HCT116 (cell line): ENCODE results near the gene ARHGAP8.

Experiments used
- ATF3 ChIP-seq: IDR thresholded peaks from 2 replicates; pipeline ENCODE4 v1.6.1; 2012
- CEBPB ChIP-seq: IDR thresholded peaks from 2 replicates; pipeline ENCODE4 v1.6.1; 2012; ENCODE audit warnings: low read depth
- CTCF ChIP-seq, 3 experiments: fragments of 200-600 bp in 1 of 3; sonication (generic) in 1 of 3; IDR thresholded peaks in 2 of 3; conservative IDR thresholded peaks in 1 of 3; 2 replicates each; pipeline ENCODE4 v1.5.1; 2012 to 2017; ENCODE audit warnings: low read depth in 2 of 3, low read length in 2 of 3, antibody characterized with exemption in 1 of 3, borderline replicate concordance in 1 of 3, control low read depth in 1 of 3, mild to moderate bottlenecking in 1 of 3, mixed read lengths in 1 of 3, mixed run types in 1 of 3, moderate library complexity in 1 of 3; ENCODE audit not compliant: insufficient read depth in 1 of 3
- ELF1 ChIP-seq: IDR thresholded peaks from 2 replicates; pipeline ENCODE4 v1.6.1; 2012; ENCODE audit warnings: low read depth, borderline replicate concordance
- EZH2 ChIP-seq: fragments of 200-600 bp; sonication (generic); IDR thresholded peaks from 2 replicates; pipeline ENCODE4 v1.6.1; 2017; ENCODE audit warnings: antibody characterized with exemption, mixed run types
- JUND ChIP-seq: IDR thresholded peaks from 2 replicates; pipeline ENCODE4 v1.6.1; 2012
- POLR2A ChIP-seq: IDR thresholded peaks from 2 replicates; pipeline ENCODE4 v1.7.0; 2011; ENCODE audit warnings: borderline replicate concordance; ENCODE audit not compliant: insufficient read depth, insufficient read length; ENCODE audit errors: extremely low read depth
- POLR2AphosphoS5 ChIP-seq: IDR thresholded peaks from 2 replicates; pipeline ENCODE4 v1.6.1; 2011; ENCODE audit warnings: mild to moderate bottlenecking, low read depth, low read length, moderate library complexity
- RAD21 ChIP-seq: IDR thresholded peaks from 2 replicates; pipeline ENCODE4 v1.6.1; 2012; ENCODE audit warnings: low read depth, mild to moderate bottlenecking
- SP1 ChIP-seq: IDR thresholded peaks from 2 replicates; pipeline ENCODE4 v1.6.1; 2012; ENCODE audit warnings: low read depth
- TCF7L2 ChIP-seq: IDR thresholded peaks from 2 replicates; pipeline ENCODE4 v1.7.0; 2011; ENCODE audit warnings: borderline replicate concordance, inconsistent platforms; ENCODE audit not compliant: insufficient read depth, insufficient read length; ENCODE audit errors: extremely low read depth
- ZNF274 ChIP-seq: fragments of 200-500 bp; sonication (Bioruptor generic); IDR thresholded peaks from 2 replicates; pipeline ENCODE4 v1.6.1; 2014; ENCODE audit warnings: mild to moderate bottlenecking, low read depth, low read length, inconsistent platforms
- TF ChIP-seq, protein P1 (sequence below): IDR thresholded peaks from 2 replicates; pipeline ENCODE4 v1.6.1; 2012
- TF ChIP-seq, protein P2 (sequence below): IDR thresholded peaks from 2 replicates; pipeline ENCODE4 v1.6.1; 2012; ENCODE audit warnings: low read depth

DNA sequence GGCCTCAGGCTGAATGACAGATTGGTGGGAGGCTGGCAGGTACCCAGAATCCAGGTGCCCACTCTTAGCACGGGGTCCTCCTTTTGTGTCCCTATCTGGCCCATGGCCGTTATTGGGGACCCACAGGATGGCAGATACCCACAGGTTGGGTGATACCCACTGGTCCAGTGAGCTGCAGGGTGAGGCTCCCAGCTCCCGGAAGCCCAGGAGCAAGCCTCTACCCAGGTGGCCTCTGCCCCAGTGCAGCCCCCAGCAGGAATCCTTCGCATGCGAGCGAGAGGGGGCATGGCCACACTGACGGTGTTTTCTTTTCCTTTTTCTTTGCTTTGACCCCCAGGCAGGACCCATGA, 141.3 kb downstream of the ARHGAP8 start:
- TF ChIP-seq JUND: no peak
- TF ChIP-seq POLR2A: no peak
- TF ChIP-seq CTCF (IDR thresholded peaks at IDR 0.05 in 2 of 3, conservative IDR thresholded peaks at IDR 0.05 in 1 of 3; ENCODE audit: borderline replicate concordance in 1 of 3, insufficient read depth in 1 of 3, low read depth in 2 of 3, low read length in 2 of 3): no peak
- TF ChIP-seq, protein P1, sequence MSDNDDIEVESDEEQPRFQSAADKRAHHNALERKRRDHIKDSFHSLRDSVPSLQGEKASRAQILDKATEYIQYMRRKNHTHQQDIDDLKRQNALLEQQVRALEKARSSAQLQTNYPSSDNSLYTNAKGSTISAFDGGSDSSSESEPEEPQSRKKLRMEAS: no peak
- no peak for TF ChIP-seq ELF1
- TF ChIP-seq CEBPB: no peak
- TF ChIP-seq, protein P2, sequence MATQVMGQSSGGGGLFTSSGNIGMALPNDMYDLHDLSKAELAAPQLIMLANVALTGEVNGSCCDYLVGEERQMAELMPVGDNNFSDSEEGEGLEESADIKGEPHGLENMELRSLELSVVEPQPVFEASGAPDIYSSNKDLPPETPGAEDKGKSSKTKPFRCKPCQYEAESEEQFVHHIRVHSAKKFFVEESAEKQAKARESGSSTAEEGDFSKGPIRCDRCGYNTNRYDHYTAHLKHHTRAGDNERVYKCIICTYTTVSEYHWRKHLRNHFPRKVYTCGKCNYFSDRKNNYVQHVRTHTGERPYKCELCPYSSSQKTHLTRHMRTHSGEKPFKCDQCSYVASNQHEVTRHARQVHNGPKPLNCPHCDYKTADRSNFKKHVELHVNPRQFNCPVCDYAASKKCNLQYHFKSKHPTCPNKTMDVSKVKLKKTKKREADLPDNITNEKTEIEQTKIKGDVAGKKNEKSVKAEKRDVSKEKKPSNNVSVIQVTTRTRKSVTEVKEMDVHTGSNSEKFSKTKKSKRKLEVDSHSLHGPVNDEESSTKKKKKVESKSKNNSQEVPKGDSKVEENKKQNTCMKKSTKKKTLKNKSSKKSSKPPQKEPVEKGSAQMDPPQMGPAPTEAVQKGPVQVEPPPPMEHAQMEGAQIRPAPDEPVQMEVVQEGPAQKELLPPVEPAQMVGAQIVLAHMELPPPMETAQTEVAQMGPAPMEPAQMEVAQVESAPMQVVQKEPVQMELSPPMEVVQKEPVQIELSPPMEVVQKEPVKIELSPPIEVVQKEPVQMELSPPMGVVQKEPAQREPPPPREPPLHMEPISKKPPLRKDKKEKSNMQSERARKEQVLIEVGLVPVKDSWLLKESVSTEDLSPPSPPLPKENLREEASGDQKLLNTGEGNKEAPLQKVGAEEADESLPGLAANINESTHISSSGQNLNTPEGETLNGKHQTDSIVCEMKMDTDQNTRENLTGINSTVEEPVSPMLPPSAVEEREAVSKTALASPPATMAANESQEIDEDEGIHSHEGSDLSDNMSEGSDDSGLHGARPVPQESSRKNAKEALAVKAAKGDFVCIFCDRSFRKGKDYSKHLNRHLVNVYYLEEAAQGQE: no peak
- no peak for TF ChIP-seq EZH2
- TF ChIP-seq ZNF274: no peak
- no peak for TF ChIP-seq POLR2AphosphoS5
- no peak for TF ChIP-seq RAD21
- TF ChIP-seq TCF7L2: no peak
- no peak for TF ChIP-seq SP1
- no peak for TF ChIP-seq ATF3
